Thoracic aorta (tissue), 2 donors: ENCODE measurements around the gene CCDC66. TPM values are rescaled to one million over a fixed set of nuclear protein-coding genes. Genes with fewer than 3 reads are reported as not detected.
"Not testable (repeated sequence)": the region's sequence is repeated elsewhere in the genome, so short reads cannot be mapped to it uniquely, and the experiment has no call there.

Source experiments
- ATAC-seq: fragments of 150-250 bp; one replicate; pipeline ENCODE4 v1.8.0; 2017; ENCODE audit warnings: low read depth; ENCODE audit not compliant: insufficient number of reproducible peaks, low FRiP score
- DNase-seq: peaks from one replicate; pipeline ENCODE4 v3.0.0-alpha.2; 2020; ENCODE audit warnings: low spot score
- H3K27ac ChIP-seq, 2 donors: fragments of 200-600 bp; sonication (generic); 1 replicate in 1 of 2; 2 replicates in 1 of 2; pipeline ENCODE4 v1.5.1; 2016; ENCODE audit warnings: mild to moderate bottlenecking in 2 of 2, moderate library complexity in 2 of 2
- H3K27me3 ChIP-seq: fragments of 200-600 bp; sonication (generic); replicated peaks from 2 replicates; pipeline ENCODE4 v1.6.0; 2016; ENCODE audit warnings: mild to moderate bottlenecking; ENCODE audit not compliant: insufficient read depth
- H3K36me3 ChIP-seq: fragments of 200-600 bp; sonication (generic); one replicate; pipeline ENCODE4 v1.5.1; 2016
- H3K4me1 ChIP-seq, 2 donors: fragments of 200-600 bp; sonication (generic); 1 replicate in 1 of 2; 2 replicates in 1 of 2; pipeline versions ENCODE4 v1.5.1 to v1.6.0; 2016; ENCODE audit warnings: low read depth in 2 of 2, mild to moderate bottlenecking in 1 of 2; ENCODE audit not compliant: control insufficient read depth in 1 of 2
- H3K4me3 ChIP-seq: fragments of 200-600 bp; sonication (generic); 2 replicates; pipeline ENCODE4 v1.5.1; 2016; ENCODE audit warnings: mild to moderate bottlenecking
- H3K9me3 ChIP-seq: fragments of 200-600 bp; sonication (generic); 2 replicates; pipeline ENCODE4 v1.5.1; 2016
- total RNA-seq, 2 donors: library from RNA; depleted of rRNA; stranded (reverse); fragments of >200 nt; gene quantifications; one replicate each; pipeline versions ENCODE4 v1.1.0 to v1.2.3, GENCODE V29; 2016
- TF ChIP-seq, protein P1 (sequence below): fragments of 200-600 bp; sonication (generic); IDR thresholded peaks from one replicate; pipeline ENCODE4 v1.5.1; 2019; ENCODE audit warnings: antibody characterized with exemption

CCDC66 gene
- total RNA-seq, 2 donors from 2014 or later = 11.0 to 98.1 TPM

DNA sequence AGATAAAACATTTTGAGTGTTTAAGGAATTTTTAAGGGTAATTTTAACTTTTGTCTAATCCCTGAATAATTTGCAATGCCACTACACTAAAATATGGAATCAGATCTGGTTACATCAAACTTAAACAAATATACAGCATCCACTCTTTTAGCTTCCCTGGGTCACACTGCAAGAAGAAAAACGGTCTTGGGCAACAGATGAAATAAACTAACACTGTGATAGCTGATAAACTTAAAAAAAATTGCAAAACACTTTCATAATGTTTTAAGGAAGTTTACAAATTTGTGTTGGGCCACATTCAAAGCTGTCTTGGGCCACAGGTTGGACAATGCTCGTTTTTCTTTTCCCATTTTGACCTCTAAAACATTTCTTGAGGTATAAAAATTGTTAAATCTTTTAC, 34.3 kb downstream of the CCDC66 start:
- no peaks in the 10 kb centered on the region for H3K27me3 ChIP-seq
- no peaks in the 10 kb centered on the region for H3K36me3 ChIP-seq
- DNase-seq = no peak
- H3K4me1 ChIP-seq = no peaks in the 10 kb centered on the region
- H3K4me3 ChIP-seq = no peak overlapping the region
- ATAC-seq = no peak
- H3K9me3 ChIP-seq = no peaks in the 10 kb centered on the region
- H3K27ac ChIP-seq = no peak overlapping the region
- TF ChIP-seq, protein P1, sequence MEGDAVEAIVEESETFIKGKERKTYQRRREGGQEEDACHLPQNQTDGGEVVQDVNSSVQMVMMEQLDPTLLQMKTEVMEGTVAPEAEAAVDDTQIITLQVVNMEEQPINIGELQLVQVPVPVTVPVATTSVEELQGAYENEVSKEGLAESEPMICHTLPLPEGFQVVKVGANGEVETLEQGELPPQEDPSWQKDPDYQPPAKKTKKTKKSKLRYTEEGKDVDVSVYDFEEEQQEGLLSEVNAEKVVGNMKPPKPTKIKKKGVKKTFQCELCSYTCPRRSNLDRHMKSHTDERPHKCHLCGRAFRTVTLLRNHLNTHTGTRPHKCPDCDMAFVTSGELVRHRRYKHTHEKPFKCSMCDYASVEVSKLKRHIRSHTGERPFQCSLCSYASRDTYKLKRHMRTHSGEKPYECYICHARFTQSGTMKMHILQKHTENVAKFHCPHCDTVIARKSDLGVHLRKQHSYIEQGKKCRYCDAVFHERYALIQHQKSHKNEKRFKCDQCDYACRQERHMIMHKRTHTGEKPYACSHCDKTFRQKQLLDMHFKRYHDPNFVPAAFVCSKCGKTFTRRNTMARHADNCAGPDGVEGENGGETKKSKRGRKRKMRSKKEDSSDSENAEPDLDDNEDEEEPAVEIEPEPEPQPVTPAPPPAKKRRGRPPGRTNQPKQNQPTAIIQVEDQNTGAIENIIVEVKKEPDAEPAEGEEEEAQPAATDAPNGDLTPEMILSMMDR = no peak

GRCh38 chr3:56593455-56594158, 36.6 kb downstream of the CCDC66 start:
- H3K4me1 ChIP-seq = no peaks in the 10 kb centered on the region
- no peak overlapping the region for H3K27ac ChIP-seq
- H3K4me3 ChIP-seq = no peak overlapping the region
- H3K36me3 ChIP-seq = no peaks in the 10 kb centered on the region
- TF ChIP-seq, protein P1 = no peak
- no peaks in the 10 kb centered on the region for H3K27me3 ChIP-seq
- DNase-seq = no peak
- no peaks in the 10 kb centered on the region for H3K9me3 ChIP-seq
- ATAC-seq = no peak

DNA sequence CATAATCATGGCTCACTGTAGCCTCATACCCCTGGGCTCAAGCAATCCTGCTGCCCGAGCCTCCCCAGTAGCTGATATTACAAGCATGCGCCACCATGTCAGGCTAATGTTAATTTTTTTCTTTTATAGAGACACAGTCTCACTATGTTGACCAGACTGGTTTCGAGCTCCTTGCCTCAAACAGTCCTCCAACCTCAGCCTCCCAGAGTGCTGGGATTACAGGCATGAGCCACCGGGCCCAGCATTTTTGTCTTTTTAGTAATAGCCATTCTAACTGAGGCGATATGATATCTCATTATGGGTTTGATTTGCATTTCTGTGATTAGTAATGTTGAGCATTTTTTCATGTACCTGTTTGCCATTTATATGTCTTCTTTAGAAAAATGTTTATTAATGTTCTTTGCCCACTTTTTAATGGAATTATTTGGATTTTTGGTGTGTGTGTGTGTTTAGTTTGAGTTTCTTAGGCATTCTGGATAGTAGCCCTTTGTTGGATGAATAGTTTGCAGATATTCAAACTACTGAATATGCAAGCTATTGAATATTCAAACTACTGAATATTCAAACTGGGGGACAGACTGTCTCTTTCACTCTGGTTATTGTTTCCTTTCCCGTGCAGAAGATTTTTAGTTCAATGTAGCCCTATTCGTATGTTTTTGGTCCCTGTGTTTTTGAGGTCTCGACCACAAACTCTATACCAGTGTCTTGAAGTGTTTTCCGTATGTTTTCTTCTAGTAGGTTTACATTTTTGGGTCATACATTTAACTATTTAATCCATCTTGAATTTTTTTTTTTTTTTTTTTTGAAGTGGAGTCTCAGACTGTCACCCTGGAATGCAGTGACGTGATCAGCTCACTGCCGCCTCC, 39.2 kb downstream of the CCDC66 start:
- Histone ChIP-seq H3K36me3 (no peaks in the 10 kb centered on the region), H3K4me1 (no peaks in the 10 kb centered on the region), H3K9me3 (no peaks in the 10 kb centered on the region), H3K4me3 (no peak overlapping the region), H3K27ac (no peak overlapping the region), H3K27me3 (no peaks in the 10 kb centered on the region)
- TF ChIP-seq, protein P1 = no peak
- no peak for DNase-seq
- ATAC-seq = no peak

GRCh38 chr3:56608479-56608878, 51.5 kb downstream of the CCDC66 start:
- H3K4me1 ChIP-seq, H3K4me3 ChIP-seq, H3K27ac ChIP-seq, H3K27me3 ChIP-seq, ATAC-seq, H3K9me3 ChIP-seq, DNase-seq: not testable (repeated sequence)
- peaks cover 22% of the 10 kb centered on the region for H3K36me3 ChIP-seq

DNA sequence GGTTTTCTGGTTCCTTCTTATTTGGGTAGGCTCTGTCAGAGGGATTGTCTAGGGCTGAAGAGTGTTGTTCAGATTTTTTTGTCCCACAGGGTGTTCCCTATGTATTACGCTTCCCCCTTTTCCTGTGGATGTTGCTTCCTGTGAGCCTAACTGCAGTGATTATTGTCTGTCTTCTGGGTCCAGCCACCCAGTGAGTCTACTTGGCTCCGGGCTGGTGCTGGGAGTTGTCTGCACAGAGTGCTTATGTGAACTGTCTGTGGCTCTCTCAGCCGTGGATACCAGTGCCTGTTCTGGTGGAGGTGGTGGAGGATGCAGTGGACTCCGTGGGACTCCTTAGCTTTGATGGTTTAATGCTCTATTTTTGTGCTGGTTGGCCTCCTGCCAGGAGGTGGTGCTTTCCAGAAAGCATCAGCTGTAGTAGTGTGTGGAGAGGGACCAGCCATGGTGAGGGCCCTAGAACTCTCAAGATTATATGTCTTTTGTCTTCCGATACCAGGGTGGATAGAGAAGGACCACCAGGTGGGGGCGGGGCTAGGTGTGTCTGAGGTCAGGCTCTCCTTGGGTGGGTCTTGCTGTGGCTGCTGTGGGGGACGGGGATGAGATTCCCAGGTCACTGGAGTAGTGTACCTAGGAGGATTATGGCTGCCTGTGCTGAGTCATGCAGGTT, 53.8 kb downstream of the CCDC66 start:
- no peak for ATAC-seq

More for the DNA sequence above, 53.8 kb downstream of the CCDC66 start:
- Histone ChIP-seq H3K4me3 (no peak overlapping the region), H3K27me3 (no peaks in the 10 kb centered on the region), H3K9me3 (no peaks in the 10 kb centered on the region), H3K4me1 (no peaks in the 10 kb centered on the region), H3K27ac (no peak overlapping the region), H3K36me3 (peaks cover 24% of the 10 kb centered on the region)
- DNase-seq = no peak
- TF ChIP-seq, protein P1 = no peak
